UCSD-AML1 (cell line): ENCODE measurements around the gene TAF11L2.
"Not testable (repeated sequence)": the region's sequence is repeated elsewhere in the genome, so short reads cannot be mapped to it uniquely, and the experiment has no call there.

Experiments
- DNase-seq: peaks from one replicate; lab custom pipeline; 2025; ENCODE audit not compliant: unreplicated experiment; lab: John Stamatoyannopoulos, UW

Gene TAF11L2

GRCh38 chr5:17524935-17525334, 26.9 kb downstream of the TAF11L2 start, which contains the start of gene TAF11L5:
TSS of gene TAF11L5 (plus strand) at chr5:17525235.
- not testable (repeated sequence) for DNase-seq

- not testable (repeated sequence) for DNase-seq
These were observed 28.5 kb downstream of the TAF11L2 start for GRCh38 chr5:17526504-17526903.

- DNase-seq: not testable (repeated sequence)
These were observed 30.3 kb downstream of the TAF11L2 start, which contains the start of gene TAF11L6 for GRCh38 chr5:17528369-17528768. TSS of gene TAF11L6 (plus strand) at chr5:17528669.
